Keratinocyte (primary cell): ENCODE data around the gene DLGAP1.

Source experiments
- CTCF ChIP-seq, 3 experiments: IDR thresholded peaks in 1 of 3; conservative IDR thresholded peaks in 1 of 3; optimal IDR thresholded peaks in 1 of 3; 2 replicates in 2 of 3; 3 replicates in 1 of 3; pipeline versions ENCODE3 to v1.5.1; 2011; ENCODE audit warnings: low read length in 3 of 3, mild to moderate bottlenecking in 3 of 3, moderate library complexity in 2 of 3, control low read depth in 1 of 3, inconsistent platforms in 1 of 3; ENCODE audit not compliant: insufficient read depth in 2 of 3; ENCODE audit errors: extremely low read depth in 1 of 3
- EZH2 ChIP-seq: IDR thresholded peaks from one replicate; pipeline ENCODE4 v1.6.1; 2012; ENCODE audit warnings: inconsistent platforms, mild to moderate bottlenecking, low read length, moderate library complexity

DNA sequence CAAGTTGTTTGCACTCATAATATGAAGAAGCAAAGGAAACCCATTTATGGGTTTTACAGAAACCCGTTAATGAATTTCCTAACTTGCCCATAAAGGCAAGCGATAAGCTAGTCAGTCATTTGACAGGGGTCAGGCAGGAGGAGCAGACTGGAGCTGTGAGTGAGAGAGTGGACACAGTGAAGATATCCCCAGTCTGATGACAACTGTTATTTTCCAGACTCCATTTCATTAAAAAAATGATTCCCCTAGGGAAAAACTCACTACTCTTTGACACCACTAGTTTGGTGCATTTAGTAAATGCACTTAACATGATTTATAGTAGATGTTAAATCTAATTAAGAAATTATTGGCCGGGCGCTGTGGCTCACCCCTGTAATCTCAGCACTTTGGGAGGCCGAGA lies 924.3 kb downstream of the DLGAP1 start:
- TF ChIP-seq CTCF (optimal IDR thresholded peaks at IDR 0.05 in 1 of 3, IDR thresholded peaks at IDR 0.05 in 1 of 3, conservative IDR thresholded peaks at IDR 0.05 in 1 of 3; ENCODE audit: extremely low read depth in 1 of 3, insufficient read depth in 2 of 3, low read length in 3 of 3) (no peak), EZH2 (no peak)
